Measurements from ENCODE around the gene GNAO1.

DNA sequence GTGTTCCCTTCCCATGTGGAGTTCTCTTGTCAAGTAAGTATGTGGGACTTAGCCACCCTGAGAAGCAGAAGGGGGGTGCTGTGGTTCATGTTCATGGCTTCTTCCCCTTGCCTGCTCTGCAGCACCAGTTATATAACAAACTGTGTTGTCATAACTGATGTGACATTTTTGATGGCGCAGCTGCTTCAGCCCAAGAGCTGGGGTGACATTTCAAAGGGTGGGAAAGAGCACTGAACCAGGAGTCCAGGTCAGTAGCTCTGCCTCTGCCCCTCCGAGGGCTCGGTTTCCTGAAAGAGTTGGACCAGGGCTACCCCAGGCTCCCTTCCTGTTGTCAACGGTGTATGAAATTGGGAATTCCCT, 7.4 kb downstream of the GNAO1 start:
- TF ChIP-seq POLR2A (IDR thresholded peaks at IDR 0.05): no peak
- TF ChIP-seq, protein P1, sequence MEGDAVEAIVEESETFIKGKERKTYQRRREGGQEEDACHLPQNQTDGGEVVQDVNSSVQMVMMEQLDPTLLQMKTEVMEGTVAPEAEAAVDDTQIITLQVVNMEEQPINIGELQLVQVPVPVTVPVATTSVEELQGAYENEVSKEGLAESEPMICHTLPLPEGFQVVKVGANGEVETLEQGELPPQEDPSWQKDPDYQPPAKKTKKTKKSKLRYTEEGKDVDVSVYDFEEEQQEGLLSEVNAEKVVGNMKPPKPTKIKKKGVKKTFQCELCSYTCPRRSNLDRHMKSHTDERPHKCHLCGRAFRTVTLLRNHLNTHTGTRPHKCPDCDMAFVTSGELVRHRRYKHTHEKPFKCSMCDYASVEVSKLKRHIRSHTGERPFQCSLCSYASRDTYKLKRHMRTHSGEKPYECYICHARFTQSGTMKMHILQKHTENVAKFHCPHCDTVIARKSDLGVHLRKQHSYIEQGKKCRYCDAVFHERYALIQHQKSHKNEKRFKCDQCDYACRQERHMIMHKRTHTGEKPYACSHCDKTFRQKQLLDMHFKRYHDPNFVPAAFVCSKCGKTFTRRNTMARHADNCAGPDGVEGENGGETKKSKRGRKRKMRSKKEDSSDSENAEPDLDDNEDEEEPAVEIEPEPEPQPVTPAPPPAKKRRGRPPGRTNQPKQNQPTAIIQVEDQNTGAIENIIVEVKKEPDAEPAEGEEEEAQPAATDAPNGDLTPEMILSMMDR (IDR thresholded peaks at IDR 0.05): no peak
